Left renal cortex interstitium (tissue), 4 donors: ENCODE measurements around the gene GAL3ST3. TPM values are rescaled to one million over a fixed set of nuclear protein-coding genes. Genes with fewer than 3 reads are reported as not detected.
A peak's percentile ranks its signal among the peaks of the same experiment; 100 is the strongest.
"Not testable (repeated sequence)": the region's sequence is repeated elsewhere in the genome, so short reads cannot be mapped to it uniquely, and the experiment has no call there.

Experiments
- DNase-seq, 4 donors: peaks; one replicate each; pipeline ENCODE4 v3.0.0-alpha.2; 2013; ENCODE audit warnings: low read depth in 4 of 4, low spot score in 2 of 4, missing footprints in 1 of 4
- polyA plus RNA-seq, 4 donors: library from polyadenylated mRNA; unstranded; fragments of 120-200 nt; gene quantifications; one replicate each; pipeline ENCODE4 v1.2.1, GENCODE V29; 2013; ENCODE audit not compliant: insufficient read length in 4 of 4

Gene GAL3ST3
- polyA plus RNA-seq, 4 donors = 3.7 to 8.6 (median 5.9) TPM

- DNase-seq = peak in 1 of 4 donors; percentile 56
Observed at GRCh38 chr11:66045177-66045639, 3.8 kb downstream of the GAL3ST3 start.

- no peak for DNase-seq
Observed at GRCh38 chr11:66044757-66045156, 4.2 kb downstream of the GAL3ST3 start.

- no peak for DNase-seq
Observed at GRCh38 chr11:66042996-66043906, 5.7 kb downstream of the GAL3ST3 start.

GRCh38 chr11:66042227-66042995, 6.5 kb downstream of the GAL3ST3 start:
- DNase-seq = no peak

- DNase-seq = no peak
Observed at GRCh38 chr11:66039765-66040164, 9.2 kb downstream of the GAL3ST3 start.

GRCh38 chr11:66037327-66037726, 11.6 kb downstream of the GAL3ST3 start:
- no peak for DNase-seq

GRCh38 chr11:66036334-66036710, 12.6 kb downstream of the GAL3ST3 start:
- DNase-seq = no peak

- no peak for DNase-seq
Observed at GRCh38 chr11:66035653-66036333, 13.2 kb downstream of the GAL3ST3 start.

- no peak for DNase-seq
Observed at GRCh38 chr11:66032957-66033735, 15.8 kb downstream of the GAL3ST3 start.

GRCh38 chr11:66026017-66026529, 22.9 kb downstream of the GAL3ST3 start, which contains the start of gene CATSPER1:
Gene CATSPER1 (minus strand): TSS chr11:66026479. CDS start chr11:66026379, 100 bp downstream.
- DNase-seq = no peak

GRCh38 chr11:66023186-66023440, 25.8 kb downstream of the GAL3ST3 start:
- not testable (repeated sequence) for DNase-seq

GRCh38 chr11:66022401-66023185, 26.4 kb downstream of the GAL3ST3 start:
- DNase-seq = peak in 1 of 4 donors; percentile 34

GRCh38 chr11:66020618-66021357, 28.2 kb downstream of the GAL3ST3 start:
- no peak for DNase-seq

- DNase-seq = no peak
Observed at GRCh38 chr11:66020212-66020611, 28.7 kb downstream of the GAL3ST3 start.

- no peak for DNase-seq
Observed at GRCh38 chr11:66017321-66017720, 31.6 kb downstream of the GAL3ST3 start.

- no peak for DNase-seq
Observed at GRCh38 chr11:66016793-66017177, 32.2 kb downstream of the GAL3ST3 start.

- DNase-seq = no peak
Observed at GRCh38 chr11:66015936-66016792, 32.8 kb downstream of the GAL3ST3 start.

GRCh38 chr11:66015454-66015881, 33.5 kb downstream of the GAL3ST3 start:
- no peak for DNase-seq
